ENCODE measurements around the gene GFAP.
"Not testable (repeated sequence)": the region's sequence is repeated elsewhere in the genome, so short reads cannot be mapped to it uniquely, and the experiment has no call there.

The GFAP gene

GRCh38 chr17:44915321-44915726 is at the start of gene GFAP:
GFAP (minus strand) TSS chr17:44915500; CDS start chr17:44915486, 14 bp downstream.
- DNase-seq: no peak

- no peak for DNase-seq
Measured at GRCh38 chr17:44961921-44962350, 46.6 kb upstream of the GFAP start.

GRCh38 chr17:44960691-44961090 is 45.4 kb upstream of the GFAP start:
- DNase-seq: no peak

GRCh38 chr17:44959821-44960531 is 44.7 kb upstream of the GFAP start:
- DNase-seq: no peak

GRCh38 chr17:44956998-44957981 is 42.0 kb upstream of the GFAP start:
- DNase-seq: no peak

- DNase-seq: no peak
Measured at GRCh38 chr17:44955674-44956425, 40.5 kb upstream of the GFAP start.

GRCh38 chr17:44952946-44953475 is 37.7 kb upstream of the GFAP start:
- DNase-seq: no peak

- no peak for DNase-seq
Measured at GRCh38 chr17:44948315-44948795, 33.1 kb upstream of the GFAP start.

GRCh38 chr17:44947461-44948314 is 32.4 kb upstream of the GFAP start, which contains the start of gene KIF18B:
KIF18B (minus strand) TSS chr17:44947773; CDS start chr17:44936344, 11,429 bp downstream.
- DNase-seq: peak; percentile 96

GRCh38 chr17:44945652-44946051 is 30.4 kb upstream of the GFAP start:
- not testable (repeated sequence) for DNase-seq

GRCh38 chr17:44942456-44942855 is 27.2 kb upstream of the GFAP start:
- no peak for DNase-seq

- DNase-seq: no peak
Measured at GRCh38 chr17:44941712-44942331, 26.5 kb upstream of the GFAP start.

- no peak for DNase-seq
Measured at GRCh38 chr17:44940768-44941167, 25.5 kb upstream of the GFAP start.

- no peak for DNase-seq
Measured at GRCh38 chr17:44940317-44940716, 25.0 kb upstream of the GFAP start.

GRCh38 chr17:44935116-44935515 is 19.8 kb upstream of the GFAP start:
- DNase-seq: no peak

- DNase-seq: no peak
Measured at GRCh38 chr17:44934745-44935105, 19.4 kb upstream of the GFAP start.

GRCh38 chr17:44933824-44934744 is 18.8 kb upstream of the GFAP start:
- DNase-seq: no peak

- DNase-seq: no peak
Measured at GRCh38 chr17:44932787-44933097, 17.4 kb upstream of the GFAP start.

- DNase-seq: no peak
Measured at GRCh38 chr17:44932096-44932786, 16.9 kb upstream of the GFAP start.

GRCh38 chr17:44931376-44931775 is 16.1 kb upstream of the GFAP start:
- no peak for DNase-seq
